GM19463 (cell line): ENCODE data around the gene APIP.
A peak's percentile ranks its signal among the peaks of the same experiment; 100 is the strongest.

Experiments used
- ATAC-seq: cut with Tn5 transposase; IDR thresholded peaks from one replicate; pipeline ENCODE4 v1.9.1; 2021; ENCODE audit warnings: mild to moderate bottlenecking, moderate library complexity; ENCODE audit not compliant: unreplicated experiment

APIP gene

DNA sequence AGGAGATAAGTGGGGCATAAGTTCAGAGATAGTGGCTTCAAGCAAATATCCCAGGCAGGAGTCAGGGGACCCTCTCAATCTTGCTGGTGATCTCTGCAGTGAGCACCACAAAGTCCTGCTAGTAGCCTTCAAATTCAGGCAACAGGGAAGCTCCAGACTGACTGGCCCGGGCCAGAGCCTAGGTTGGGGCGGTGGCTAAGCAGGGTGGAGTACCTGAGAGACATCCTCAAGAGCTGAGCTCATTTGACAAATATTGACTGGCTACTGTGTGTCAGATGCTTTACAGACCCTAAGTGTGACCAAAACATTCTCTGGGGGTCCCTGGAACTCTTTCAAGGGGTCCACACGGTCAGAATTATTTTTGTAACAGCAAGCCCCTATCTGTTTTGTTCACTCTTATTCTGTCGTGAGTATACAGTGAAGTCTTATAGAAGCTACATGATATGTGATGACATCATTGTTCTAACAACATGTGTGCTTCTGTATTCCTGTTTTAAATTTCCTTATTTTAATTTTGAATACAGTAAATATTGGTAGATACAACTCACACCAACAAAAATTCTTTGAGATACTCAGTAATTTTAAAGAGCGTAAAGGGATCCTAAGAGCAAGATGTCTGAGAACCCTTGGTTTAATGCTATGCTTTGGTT, 71.6 kb downstream of the APIP start:
- ATAC-seq: no peak

DNA sequence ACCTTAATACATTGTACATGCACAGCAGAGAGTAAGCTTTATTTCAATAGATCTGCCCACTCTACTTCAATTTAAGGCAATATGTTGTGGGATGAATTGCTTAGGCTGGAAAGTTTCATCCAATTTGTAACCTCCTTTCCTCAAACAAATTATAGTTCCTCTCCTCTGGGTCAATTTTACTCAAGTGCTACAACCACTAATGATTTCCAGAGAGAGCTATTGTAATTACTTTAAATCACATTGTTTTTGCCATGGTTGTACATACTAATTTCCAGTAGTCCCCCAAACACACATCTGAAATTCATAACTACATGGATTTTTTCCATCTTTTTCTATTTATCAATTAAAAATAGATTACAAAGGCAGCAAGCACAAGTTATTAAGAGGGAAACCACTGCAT, 72.9 kb downstream of the APIP start:
- no peak for ATAC-seq

- peak; percentile 94 for ATAC-seq
Observed at GRCh38 chr11:34840736-34841386, 75.3 kb downstream of the APIP start.

DNA sequence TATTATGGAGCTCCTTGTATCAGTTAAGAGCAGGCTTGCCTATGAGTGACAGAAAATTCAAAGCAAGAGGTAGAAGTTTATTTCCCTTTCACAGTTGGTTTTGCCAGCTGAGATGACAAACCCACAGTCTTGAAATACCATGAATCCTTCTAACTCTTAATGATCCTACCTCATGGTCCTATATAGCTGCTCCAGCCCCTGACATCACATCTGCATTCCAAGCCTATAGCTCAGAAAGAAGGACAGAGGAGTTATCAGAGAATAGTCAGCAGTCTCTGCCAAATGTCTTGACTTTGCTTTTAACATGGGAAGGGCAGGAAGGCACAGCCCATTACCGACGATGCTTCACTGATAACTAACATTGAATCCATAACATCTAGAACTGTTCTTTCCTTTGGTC, 76.2 kb downstream of the APIP start:
- ATAC-seq: no peak

DNA sequence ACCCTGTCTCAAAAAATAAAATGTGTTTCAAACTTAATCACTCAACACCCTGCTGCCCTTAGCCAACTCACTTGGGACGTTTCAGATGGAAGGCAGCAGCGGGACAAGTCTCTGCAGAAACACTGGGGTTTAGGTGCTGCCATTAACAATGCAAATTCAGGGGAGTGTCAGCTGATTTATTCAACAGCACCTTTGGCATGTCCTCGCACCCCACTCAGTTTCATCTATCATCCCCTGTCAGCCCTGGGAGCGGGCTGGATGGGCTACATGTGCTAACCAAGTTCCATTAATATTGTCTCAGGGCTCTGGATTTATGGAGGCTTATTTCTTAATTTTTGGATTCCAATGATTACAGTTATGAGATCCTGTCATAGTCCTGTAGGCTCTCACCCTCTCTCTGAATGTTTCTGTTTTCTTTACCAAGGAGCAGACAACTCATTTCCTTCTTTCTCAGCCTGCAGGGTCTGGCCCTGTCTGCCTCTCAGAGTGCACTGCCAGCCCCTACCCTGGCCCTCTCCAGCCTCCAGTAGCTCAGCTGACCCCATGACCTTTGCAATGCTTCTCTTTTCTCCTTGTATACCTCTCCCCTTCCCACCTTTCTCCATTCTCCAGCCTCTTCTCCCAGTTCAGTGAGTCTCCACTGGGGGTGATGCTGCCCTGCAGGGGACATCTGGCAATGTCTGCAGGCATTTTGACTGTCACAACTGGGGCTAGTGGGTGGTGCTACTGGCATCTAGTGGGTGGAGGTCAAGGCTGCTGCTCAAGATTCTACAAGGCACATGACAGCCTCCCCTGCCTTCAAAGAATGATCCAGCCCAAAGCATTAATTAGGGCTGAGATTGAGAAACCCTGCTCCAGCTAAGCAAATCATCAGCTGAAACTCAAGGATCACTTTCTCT, 79.0 kb downstream of the APIP start:
- no peak for ATAC-seq

DNA sequence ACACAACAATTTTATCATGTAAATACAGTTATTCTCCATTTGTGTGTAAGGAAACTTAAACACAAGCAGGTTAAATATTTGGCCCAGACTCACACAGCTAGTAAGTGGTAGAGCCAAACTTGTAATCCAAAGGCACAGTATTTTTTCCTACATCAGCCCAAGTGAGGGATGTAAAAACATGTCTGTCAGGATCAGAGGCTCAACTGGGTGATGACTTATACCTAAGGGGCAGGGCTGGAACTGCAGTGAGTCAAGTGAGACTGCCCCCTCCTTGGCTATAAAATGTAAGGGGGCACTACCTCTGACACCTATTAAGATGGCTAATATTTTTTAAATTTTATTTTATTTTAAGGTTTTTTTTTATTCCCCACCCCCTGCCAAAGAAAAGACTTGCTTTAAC, 82.6 kb downstream of the APIP start:
- no peak for ATAC-seq
